IMR-90 (cell line): ENCODE measurements around the gene IMMT. TPM values are rescaled to one million over a fixed set of nuclear protein-coding genes. Genes with fewer than 3 reads are reported as not detected.

Source experiments
- ATAC-seq: fragments of 200-7000 bp; cut with Tn5 transposase; 2 replicates; pipeline ENCODE4 v1.9.1; 2020; ENCODE audit warnings: low read depth, mild to moderate bottlenecking, moderate library complexity
- BruUV-seq: library from RNA; stranded (reverse); fragments of 400-500 nt; replicated peaks from 2 replicates; lab custom pipeline; 2021; lab: Mats Ljungman, UMichigan
- CTCF ChIA-PET: fragments of 300-600 bp; formaldehyde crosslinking; extraction: SDS; loops from one replicate; lab custom pipeline; 2021; ENCODE audit warnings: antibody characterized with exemption; lab: Yijun Ruan, JAX
- POLR2A ChIA-PET: fragments of 300-600 bp; sonication (Branson Sonifier 250); formaldehyde crosslinking; loops from one replicate; lab custom pipeline; 2022; ENCODE audit warnings: antibody characterized with exemption; ENCODE audit not compliant: unreplicated experiment; lab: Charles Lee
- DNase-seq: peaks from one replicate; pipeline ENCODE4 v3.0.0; 2013
- H2AFZ ChIP-seq: replicated peaks from 2 replicates; pipeline ENCODE3; 2013; ENCODE audit warnings: low read length, mild to moderate bottlenecking; ENCODE audit not compliant: poor library complexity
- H2AK5ac ChIP-seq: 2 replicates; pipeline ENCODE4 v1.6.1; 2013; ENCODE audit warnings: low read depth, low read length, inconsistent platforms
- H2AK9ac ChIP-seq: replicated peaks from 2 replicates; pipeline ENCODE3; 2013; ENCODE audit warnings: mild to moderate bottlenecking, low read depth, low read length, moderate library complexity; ENCODE audit not compliant: poor library complexity
- H2BK120ac ChIP-seq: 2 replicates; pipeline ENCODE4 v1.6.1; 2013; ENCODE audit warnings: low read depth, low read length, inconsistent platforms
- H2BK15ac ChIP-seq: 3 replicates; pipeline ENCODE4 v1.6.1; 2013; ENCODE audit warnings: low read depth, low read length, inconsistent platforms
- H2BK20ac ChIP-seq: 2 replicates; pipeline ENCODE4 v1.6.1; 2013; ENCODE audit warnings: low read depth, mild to moderate bottlenecking, inconsistent platforms, low read length, moderate library complexity
- H2BK5ac ChIP-seq: 2 replicates; pipeline ENCODE4 v1.6.1; 2013; ENCODE audit warnings: mild to moderate bottlenecking, low read depth, low read length, inconsistent platforms; ENCODE audit not compliant: poor library complexity, severe bottlenecking
- H3K14ac ChIP-seq: replicated peaks from 2 replicates; pipeline ENCODE4 v1.6.1; 2013; ENCODE audit warnings: low read depth, low read length, inconsistent platforms
- H3K18ac ChIP-seq: 2 replicates; pipeline ENCODE4 v1.6.1; 2013; ENCODE audit warnings: low read depth, low read length, control low read depth
- H3K23ac ChIP-seq: 2 replicates; pipeline ENCODE4 v1.6.1; 2013; ENCODE audit warnings: low read depth, low read length, inconsistent platforms
- H3K27ac ChIP-seq: 2 replicates; pipeline ENCODE4 v1.5.1; 2013; ENCODE audit warnings: mild to moderate bottlenecking, control low read depth, low read length; ENCODE audit not compliant: insufficient read depth
- H3K27me3 ChIP-seq: 2 replicates; pipeline ENCODE4 v1.6.1; 2013; ENCODE audit warnings: low read length; ENCODE audit not compliant: control insufficient read depth, insufficient read depth
- H3K36me3 ChIP-seq: 2 replicates; pipeline ENCODE4 v1.6.1; 2013; ENCODE audit warnings: low read length, mixed read lengths; ENCODE audit not compliant: control insufficient read depth, insufficient read depth
- H3K4ac ChIP-seq: 2 replicates; pipeline ENCODE4 v1.6.1; 2013; ENCODE audit warnings: low read depth, low read length, inconsistent platforms
- H3K4me1 ChIP-seq: 2 replicates; pipeline ENCODE4 v1.6.1; 2013; ENCODE audit warnings: low read length, mixed read lengths; ENCODE audit not compliant: control insufficient read depth, insufficient read depth
- H3K4me2 ChIP-seq: 2 replicates; pipeline ENCODE4 v1.6.1; 2013; ENCODE audit warnings: low read depth, mild to moderate bottlenecking, control low read depth, low read length, moderate library complexity
- H3K4me3 ChIP-seq: 2 replicates; pipeline ENCODE4 v1.5.1; 2013; ENCODE audit warnings: low read depth, mild to moderate bottlenecking, control low read depth, low read length, moderate library complexity; ENCODE audit not compliant: insufficient read depth
- H3K56ac ChIP-seq: 2 replicates; pipeline ENCODE4 v1.6.1; 2013; ENCODE audit warnings: low read length, inconsistent platforms; ENCODE audit not compliant: insufficient read depth; ENCODE audit errors: extremely low read depth
- H3K79me1 ChIP-seq, 2 experiments: 2 replicates each; pipeline ENCODE4 v1.6.1; 2013; ENCODE audit warnings: low read length in 2 of 2, inconsistent platforms in 1 of 2, low read depth in 1 of 2
- H3K9ac ChIP-seq: 2 replicates; pipeline ENCODE4 v1.6.1; 2013; ENCODE audit warnings: low read depth, low read length, control low read depth
- H3K9me1 ChIP-seq: 2 replicates; pipeline ENCODE4 v1.6.1; 2013; ENCODE audit warnings: low read length, inconsistent platforms; ENCODE audit not compliant: insufficient read depth
- H3K9me3 ChIP-seq: 2 replicates; pipeline ENCODE4 v1.6.1; 2013; ENCODE audit warnings: low read length; ENCODE audit not compliant: control insufficient read depth, insufficient read depth
- H4K20me1 ChIP-seq: 2 replicates; pipeline ENCODE4 v1.6.1; 2013; ENCODE audit warnings: low read length, inconsistent platforms; ENCODE audit not compliant: insufficient read depth
- H4K5ac ChIP-seq: 2 replicates; pipeline ENCODE4 v1.6.1; 2013; ENCODE audit warnings: mild to moderate bottlenecking, low read depth, low read length, control low read depth
- H4K8ac ChIP-seq, 2 experiments: 2 replicates each; pipeline ENCODE4 v1.6.1; 2013; ENCODE audit warnings: low read depth in 2 of 2, low read length in 2 of 2, control low read depth in 1 of 2, inconsistent platforms in 1 of 2
- H4K91ac ChIP-seq: 2 replicates; pipeline ENCODE4 v1.6.1; 2013; ENCODE audit warnings: low read depth, low read length, inconsistent platforms; ENCODE audit not compliant: insufficient read depth
- BHLHE40 ChIP-seq: fragments of 150-350 bp; IDR thresholded peaks from 2 replicates; pipeline ENCODE4 v1.6.1; 2016; ENCODE audit warnings: mild to moderate bottlenecking, low read depth, low read length
- ELK1 ChIP-seq: fragments of 150-350 bp; IDR thresholded peaks from 2 replicates; pipeline ENCODE4 v1.6.1; 2016; ENCODE audit warnings: low read depth, mild to moderate bottlenecking, low read length, moderate library complexity, borderline replicate concordance
- NFE2L2 ChIP-seq: fragments of 150-350 bp; IDR thresholded peaks from 2 replicates; pipeline ENCODE4 v1.6.1; 2016; ENCODE audit warnings: low read depth, mild to moderate bottlenecking, low read length
- WGBS, 2 experiments: methylation state at CpG; one replicate each; pipeline versions ENCODE4 v1.1.5 to v1.1.7; 2013; ENCODE audit warnings: missing lambda C conversion rate in 2 of 2; ENCODE audit not compliant: insufficient read length in 1 of 2; ENCODE audit errors: extremely low coverage in 2 of 2; 5-methylcytosine and 5-hydroxymethylcytosine counted together
- dilution Hi-C: fragments of 300-500 bp; cut with HindIII; formaldehyde crosslinking; loops from one replicate; pipeline ENCODE4 v1.14.3; 2018; ENCODE audit warnings: low sequenced_read_pairs; ENCODE audit not compliant: unreplicated experiment
- in situ Hi-C: fragments of 300-500 bp; cut with MboI; formaldehyde crosslinking; loops from 3 replicates; pipeline ENCODE4 v1.14.3; 2019; ENCODE audit warnings: low sequenced_read_pairs, inconsistent platforms, mixed read lengths
- intact Hi-C: fragments of 100-400 bp; cut with micrococcal nuclease; formaldehyde crosslinking; loops from 2 replicates; pipeline ENCODE4 v1.10.0; 2022
- polyA plus RNA-seq, 3 experiments: library from polyadenylated mRNA; depleted of rRNA; stranded (reverse); fragments of >200 nt; gene quantifications; 2 replicates each; pipeline ENCODE4 v1.2.3, GENCODE V29; 2012; ENCODE audit warnings: low replicate concordance in 1 of 3
- total RNA-seq: library from RNA; depleted of rRNA; stranded (reverse); fragments of >200 nt; gene quantifications from 2 replicates; pipeline ENCODE4 v1.2.3, GENCODE V29; 2012

Gene IMMT
- total and polyA plus RNA-seq, 2 of the 4 experiments (the other 2 are of a cell fraction): 50.5 to 87.3 TPM

GRCh38 chr2:86157009-86157556 lies 38.2 kb downstream of the IMMT start:
- peaks cover 37% of the 10 kb centered on the region for H3K36me3 ChIP-seq
- H3K56ac ChIP-seq: no peak overlapping the region
- no peak overlapping the region for H3K4ac ChIP-seq
- no peak for ATAC-seq
- intact Hi-C loops (loop anchor here (5.0 kb wide), 1 partner anchor 40 kb away; no protein-coding TSS in a partner anchor), dilution Hi-C loops (no loop called here), in situ Hi-C loops (no loop called here)
- H3K18ac ChIP-seq: no peak overlapping the region
- no peaks in the 10 kb centered on the region for H3K9me3 ChIP-seq
- no peak overlapping the region for H3K27ac ChIP-seq
- no peak overlapping the region for H2AK5ac ChIP-seq
- TSS peak; percentile 18 for BruUV-seq
- no peak overlapping the region for H4K5ac ChIP-seq
- H2BK20ac ChIP-seq: no peak overlapping the region
- no peak overlapping the region for H4K8ac ChIP-seq
- H3K4me2 ChIP-seq: no peak overlapping the region
- peaks cover 0 to 6% of the 10 kb centered on the region in 2 experiments; a peak in 3 of 4 replicates for H3K79me1 ChIP-seq
- DNase-seq: no peak
- H3K4me3 ChIP-seq: no peak overlapping the region
- H2BK5ac ChIP-seq: no peak overlapping the region
- no peak overlapping the region for H3K23ac ChIP-seq
- TF ChIP-seq BHLHE40: no peak
- TF ChIP-seq NFE2L2: no peak
- TF ChIP-seq ELK1: no peak
- H3K27me3 ChIP-seq: no peaks in the 10 kb centered on the region
- H3K9me1 ChIP-seq: no peaks in the 10 kb centered on the region; the same call in 1 of the 2 replicates
- POLR2A ChIA-PET: no interaction called here
- no peak overlapping the region for H2AFZ ChIP-seq
- H3K14ac ChIP-seq: no peak overlapping the region
- no peak overlapping the region for H2BK120ac ChIP-seq
- WGBS, 2 experiments: 70% methylated on average over 2 of the region's 2 CpGs; no CpG with 5 or more reads in 1 of the 2 experiments
- H2BK15ac ChIP-seq: no peak overlapping the region
- H3K9ac ChIP-seq: no peak overlapping the region
- H3K4me1 ChIP-seq: no peaks in the 10 kb centered on the region; the same call in 1 of the 2 replicates
- H4K91ac ChIP-seq: no peak overlapping the region
- H2AK9ac ChIP-seq: no peak overlapping the region
- H4K20me1 ChIP-seq: no peaks in the 10 kb centered on the region
- CTCF ChIA-PET: no interaction called here
